DMS53 treated with DMSO at 0.1 percent for 48 hours (cell line): ENCODE data around the gene FARSA.
"Not testable (repeated sequence)": the region's sequence is repeated elsewhere in the genome, so short reads cannot be mapped to it uniquely, and the experiment has no call there.

Experiments used
- DNase-seq: peaks from one replicate; lab custom pipeline; 2025; ENCODE audit not compliant: unreplicated experiment; lab: John Stamatoyannopoulos, UW

Gene FARSA

GRCh38 chr19:12954612-12954962 is 21.1 kb upstream of the FARSA start:
- no peak for DNase-seq

- DNase-seq = no peak
These were observed 20.5 kb upstream of the FARSA start for GRCh38 chr19:12953799-12954611.

- no peak for DNase-seq
These were observed 19.8 kb upstream of the FARSA start for GRCh38 chr19:12953138-12953798.

GRCh38 chr19:12952488-12953137 is 19.1 kb upstream of the FARSA start:
- no peak for DNase-seq

- not testable (repeated sequence) for DNase-seq
These were observed 18.5 kb upstream of the FARSA start for GRCh38 chr19:12952050-12952449.

- no peak for DNase-seq
These were observed 16.1 kb upstream of the FARSA start for GRCh38 chr19:12949363-12950283.

GRCh38 chr19:12948612-12949362 is 15.3 kb upstream of the FARSA start:
- no peak for DNase-seq

GRCh38 chr19:12947702-12948611 is 14.4 kb upstream of the FARSA start:
- no peak for DNase-seq

- no peak for DNase-seq
These were observed 13.4 kb upstream of the FARSA start for GRCh38 chr19:12946731-12947496.

GRCh38 chr19:12946092-12946721 is 12.7 kb upstream of the FARSA start:
- DNase-seq = peak; percentile 22

GRCh38 chr19:12945479-12946091 is 12.1 kb upstream of the FARSA start, which contains the start of gene RAD23A:
RAD23A (plus strand) TSS chr19:12945862; CDS start chr19:12945949, 87 bp downstream.
- DNase-seq = peak; percentile 85

GRCh38 chr19:12944104-12944674 is 10.7 kb upstream of the FARSA start:
- DNase-seq = no peak

GRCh38 chr19:12943437-12944044 is 10.0 kb upstream of the FARSA start:
- no peak for DNase-seq

GRCh38 chr19:12940897-12941296 is 7.4 kb upstream of the FARSA start:
- no peak for DNase-seq

- DNase-seq = no peak
These were observed 6.5 kb upstream of the FARSA start for GRCh38 chr19:12939975-12940423.

GRCh38 chr19:12938779-12939601 is 5.5 kb upstream of the FARSA start:
- no peak for DNase-seq
